Memory B cell (primary cell): Measurements from ENCODE around the gene FAM107B.
A peak's percentile ranks its signal among the peaks of the same experiment; 100 is the strongest.

Experiments
- ATAC-seq: fragments of 150-1000 bp; cut with Tn5 transposase; 2 replicates; pipeline ENCODE4 v1.10.0; 2021; ENCODE audit warnings: low read depth, mild to moderate bottlenecking, moderate library complexity
- DNase-seq, 2 donors: peaks; one replicate each; pipeline ENCODE4 v3.0.0; 2022; ENCODE audit warnings: low spot score in 2 of 2
- H3K27ac Mint-ChIP-seq: one replicate; pipeline ENCODE4 v1.8.0; 2022; ENCODE audit warnings: mild to moderate bottlenecking, moderate library complexity, mixed read lengths
- H3K27me3 Mint-ChIP-seq: one replicate; pipeline ENCODE4 v1.8.0; 2022; ENCODE audit warnings: mixed read lengths
- H3K36me3 Mint-ChIP-seq: one replicate; pipeline ENCODE4 v1.8.0; 2022; ENCODE audit warnings: mild to moderate bottlenecking, mixed read lengths
- H3K4me1 Mint-ChIP-seq: one replicate; pipeline ENCODE4 v1.8.0; 2022; ENCODE audit warnings: mixed read lengths
- H3K4me3 Mint-ChIP-seq: one replicate; pipeline ENCODE4 v1.8.0; 2022; ENCODE audit warnings: mild to moderate bottlenecking, moderate library complexity, mixed read lengths
- H3K9me3 Mint-ChIP-seq: one replicate; pipeline ENCODE4 v1.8.0; 2022; ENCODE audit warnings: mixed read lengths

Gene FAM107B

DNA sequence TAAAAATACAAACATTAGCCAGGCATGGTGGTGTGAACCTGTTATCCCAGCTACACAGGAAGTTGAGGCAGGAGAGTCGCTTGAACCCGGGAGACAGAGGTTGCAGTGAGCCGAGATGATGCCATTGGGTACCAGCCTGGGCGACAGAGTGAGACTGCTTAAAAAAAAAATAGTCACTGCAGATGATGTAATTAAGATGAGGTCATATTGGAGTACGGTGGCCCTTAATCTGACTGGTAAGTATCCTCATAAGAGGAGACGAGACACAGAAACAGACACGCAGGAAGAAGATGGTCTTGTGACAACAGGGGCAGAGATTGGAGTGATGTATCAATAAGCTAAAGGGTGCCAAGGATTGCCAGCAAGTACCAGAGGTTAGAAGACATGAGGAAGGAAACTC, 156.0 kb downstream of the FAM107B start:
- DNase-seq (no peak), ATAC-seq (no peak)
- H3K9me3 Mint-ChIP-seq: no peaks in the 10 kb centered on the region
- H3K27ac Mint-ChIP-seq: no peak overlapping the region
- no peak overlapping the region for H3K4me3 Mint-ChIP-seq
- H3K27me3 Mint-ChIP-seq: no peaks in the 10 kb centered on the region
- H3K4me1 Mint-ChIP-seq: peaks cover 11% of the 10 kb centered on the region
- no peaks in the 10 kb centered on the region for H3K36me3 Mint-ChIP-seq

GRCh38 chr10:14617852-14618251, 156.8 kb downstream of the FAM107B start:
- Mint-ChIP-seq H3K27me3 (no peaks in the 10 kb centered on the region), H3K27ac (no peak overlapping the region), H3K9me3 (no peaks in the 10 kb centered on the region), H3K4me3 (no peak overlapping the region), H3K36me3 (no peaks in the 10 kb centered on the region), H3K4me1 (peaks cover 16% of the 10 kb centered on the region)
- DNase-seq (no peak), ATAC-seq (no peak)

DNA sequence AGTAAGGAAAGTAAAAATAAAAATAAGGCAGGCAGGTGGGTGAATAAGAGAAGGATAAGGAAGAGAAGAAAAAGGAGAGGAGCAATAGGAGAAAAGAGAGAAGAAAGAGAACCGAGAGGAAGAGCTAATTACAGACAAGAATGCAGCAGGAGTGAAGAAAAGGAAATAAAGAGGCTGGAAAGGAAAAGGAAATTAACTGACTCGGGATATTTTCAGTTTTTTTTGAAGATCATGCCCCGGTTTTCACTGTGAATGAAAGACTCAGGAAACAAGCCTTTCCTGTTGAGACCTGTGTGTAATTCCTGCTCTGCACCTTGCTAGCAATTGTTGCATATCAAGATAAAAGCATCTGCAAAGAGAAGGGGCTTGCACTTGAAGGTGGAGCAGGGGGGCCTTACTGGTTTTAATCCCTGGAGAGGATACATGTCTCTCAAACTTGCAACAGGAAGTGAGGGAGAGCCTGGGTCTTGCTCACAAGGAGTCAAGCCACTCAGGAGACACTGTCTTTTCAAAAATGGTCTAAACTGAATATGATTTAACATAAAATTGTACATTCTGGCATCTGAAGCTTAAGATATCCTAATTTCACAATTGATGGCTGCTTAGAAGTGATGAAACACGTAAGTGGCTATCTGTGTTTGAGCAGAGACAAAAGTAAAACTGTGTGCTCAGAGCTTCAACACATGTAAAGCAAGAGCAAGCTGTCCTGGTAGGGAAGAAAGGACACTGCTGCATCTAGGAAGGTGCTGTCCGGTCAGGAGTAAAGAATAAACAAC, 157.6 kb downstream of the FAM107B start:
- Mint-ChIP-seq H3K36me3 (no peaks in the 10 kb centered on the region), H3K4me3 (no peak overlapping the region), H3K27ac (no peak overlapping the region), H3K27me3 (no peaks in the 10 kb centered on the region), H3K9me3 (no peaks in the 10 kb centered on the region), H3K4me1 (peaks cover 16% of the 10 kb centered on the region)
- DNase-seq (no peak), ATAC-seq (no peak)

DNA sequence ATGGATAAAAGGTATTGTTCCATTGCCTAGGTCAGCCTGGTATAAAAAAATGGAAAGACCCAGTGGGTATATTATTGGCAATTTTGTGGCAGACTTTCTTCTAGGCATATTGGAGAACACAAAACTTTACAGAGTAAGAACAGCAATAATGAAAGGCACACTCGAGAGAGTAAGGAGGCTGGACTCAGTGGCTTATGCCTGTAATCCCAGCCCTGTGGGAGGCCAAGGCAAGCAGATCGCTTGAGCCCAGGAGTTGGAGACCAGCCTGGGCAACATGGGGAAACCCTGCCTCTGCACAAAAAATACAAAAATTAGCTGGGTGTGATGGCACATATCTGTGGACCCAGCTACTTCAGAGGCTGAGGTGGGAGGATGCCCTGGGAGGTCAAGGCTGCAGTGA, 158.2 kb downstream of the FAM107B start:
- ATAC-seq (no peak), DNase-seq (no peak)
- Mint-ChIP-seq H3K4me1 (peaks cover 16% of the 10 kb centered on the region), H3K4me3 (no peak overlapping the region), H3K27ac (no peak overlapping the region), H3K36me3 (no peaks in the 10 kb centered on the region), H3K27me3 (no peaks in the 10 kb centered on the region), H3K9me3 (no peaks in the 10 kb centered on the region)

DNA sequence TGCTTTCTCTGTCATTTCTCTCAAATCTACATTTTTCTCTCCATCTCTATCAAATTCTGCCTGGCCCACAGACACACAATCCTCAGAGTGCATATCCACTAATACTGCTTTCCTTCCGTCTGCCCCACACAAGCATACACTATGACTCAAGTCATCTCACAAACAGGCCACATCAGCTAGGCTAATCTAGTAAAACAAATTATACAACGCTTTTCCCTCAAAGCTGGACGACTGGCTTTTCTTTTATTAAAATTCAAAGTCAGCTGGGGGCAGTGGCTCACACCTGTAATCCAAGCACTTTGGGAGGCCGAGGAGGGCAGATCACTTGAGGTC, 161.1 kb downstream of the FAM107B start:
- ATAC-seq: no peak
- no peak overlapping the region for H3K27ac Mint-ChIP-seq
- peaks cover 27% of the 10 kb centered on the region for H3K4me1 Mint-ChIP-seq
- H3K4me3 Mint-ChIP-seq: no peak overlapping the region
- no peaks in the 10 kb centered on the region for H3K27me3 Mint-ChIP-seq
- no peaks in the 10 kb centered on the region for H3K9me3 Mint-ChIP-seq
- no peaks in the 10 kb centered on the region for H3K36me3 Mint-ChIP-seq
- no peak for DNase-seq

- H3K27me3 Mint-ChIP-seq: no peaks in the 10 kb centered on the region
- H3K4me1 Mint-ChIP-seq: peaks cover 32% of the 10 kb centered on the region
- DNase-seq (no peak), ATAC-seq (no peak)
- H3K36me3 Mint-ChIP-seq: no peaks in the 10 kb centered on the region
- H3K4me3 Mint-ChIP-seq: no peak overlapping the region
- no peak overlapping the region for H3K27ac Mint-ChIP-seq
- H3K9me3 Mint-ChIP-seq: no peaks in the 10 kb centered on the region
These were observed 161.7 kb downstream of the FAM107B start for GRCh38 chr10:14612873-14613587.

GRCh38 chr10:14611968-14612693, 162.6 kb downstream of the FAM107B start:
- Mint-ChIP-seq H3K4me3 (no peak overlapping the region), H3K27ac (no peak overlapping the region), H3K9me3 (no peaks in the 10 kb centered on the region), H3K36me3 (no peaks in the 10 kb centered on the region), H3K27me3 (no peaks in the 10 kb centered on the region), H3K4me1 (peaks cover 31% of the 10 kb centered on the region)
- ATAC-seq (no peak), DNase-seq (no peak)

- Mint-ChIP-seq H3K27ac (peak overlapping the region; percentile 78), H3K36me3 (peaks cover 3% of the 10 kb centered on the region), H3K4me3 (peak overlapping the region; percentile 14), H3K4me1 (peaks cover 40% of the 10 kb centered on the region), H3K27me3 (no peaks in the 10 kb centered on the region), H3K9me3 (no peaks in the 10 kb centered on the region)
- ATAC-seq (no peak), DNase-seq (no peak)
These were observed 165.5 kb downstream of the FAM107B start for GRCh38 chr10:14609178-14609577.

DNA sequence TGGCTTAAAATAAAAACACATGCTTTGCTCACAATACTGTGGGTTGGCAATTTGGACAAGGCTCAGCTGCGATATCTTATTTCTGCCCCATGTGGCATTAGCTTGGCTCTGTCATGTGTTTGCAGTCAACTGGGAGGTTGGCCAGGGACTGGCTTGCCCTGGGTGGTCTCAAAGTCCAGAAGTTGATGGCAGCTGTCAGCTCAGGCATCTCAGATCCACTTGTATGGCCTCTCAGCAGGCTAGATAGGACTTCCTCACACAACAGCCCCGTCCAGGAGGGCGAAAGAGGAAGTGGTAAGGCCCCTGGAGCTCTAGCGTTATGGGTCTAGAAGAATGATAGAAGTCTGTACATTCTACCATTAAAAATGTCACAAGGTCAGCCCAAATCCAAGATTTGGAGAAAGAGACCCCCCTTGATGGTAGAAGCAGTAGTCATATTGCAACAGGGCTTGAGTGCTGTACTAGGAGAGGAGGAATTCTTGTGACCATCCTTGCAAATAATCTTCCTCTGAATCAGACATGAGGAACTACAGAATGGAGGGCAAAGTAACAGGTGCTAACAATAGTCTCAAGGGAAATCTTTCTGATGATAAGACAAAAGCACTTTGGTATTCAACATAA, 166.2 kb downstream of the FAM107B start:
- no peaks in the 10 kb centered on the region for H3K9me3 Mint-ChIP-seq
- DNase-seq: peak; percentile 60 to 69
- peak; percentile 75 for ATAC-seq
- peak overlapping the region; percentile 78 for H3K27ac Mint-ChIP-seq
- peak overlapping the region; percentile 41 for H3K4me3 Mint-ChIP-seq
- no peaks in the 10 kb centered on the region for H3K27me3 Mint-ChIP-seq
- peaks cover 3% of the 10 kb centered on the region for H3K36me3 Mint-ChIP-seq
- peaks cover 39% of the 10 kb centered on the region for H3K4me1 Mint-ChIP-seq

GRCh38 chr10:14606633-14607032, 168.1 kb downstream of the FAM107B start:
- no peak for ATAC-seq
- H3K9me3 Mint-ChIP-seq: no peaks in the 10 kb centered on the region
- no peaks in the 10 kb centered on the region for H3K27me3 Mint-ChIP-seq
- H3K4me1 Mint-ChIP-seq: peaks cover 46% of the 10 kb centered on the region
- H3K27ac Mint-ChIP-seq: peak overlapping the region; percentile 93
- DNase-seq: no peak
- H3K36me3 Mint-ChIP-seq: peaks cover 7% of the 10 kb centered on the region
- no peak overlapping the region for H3K4me3 Mint-ChIP-seq

DNA sequence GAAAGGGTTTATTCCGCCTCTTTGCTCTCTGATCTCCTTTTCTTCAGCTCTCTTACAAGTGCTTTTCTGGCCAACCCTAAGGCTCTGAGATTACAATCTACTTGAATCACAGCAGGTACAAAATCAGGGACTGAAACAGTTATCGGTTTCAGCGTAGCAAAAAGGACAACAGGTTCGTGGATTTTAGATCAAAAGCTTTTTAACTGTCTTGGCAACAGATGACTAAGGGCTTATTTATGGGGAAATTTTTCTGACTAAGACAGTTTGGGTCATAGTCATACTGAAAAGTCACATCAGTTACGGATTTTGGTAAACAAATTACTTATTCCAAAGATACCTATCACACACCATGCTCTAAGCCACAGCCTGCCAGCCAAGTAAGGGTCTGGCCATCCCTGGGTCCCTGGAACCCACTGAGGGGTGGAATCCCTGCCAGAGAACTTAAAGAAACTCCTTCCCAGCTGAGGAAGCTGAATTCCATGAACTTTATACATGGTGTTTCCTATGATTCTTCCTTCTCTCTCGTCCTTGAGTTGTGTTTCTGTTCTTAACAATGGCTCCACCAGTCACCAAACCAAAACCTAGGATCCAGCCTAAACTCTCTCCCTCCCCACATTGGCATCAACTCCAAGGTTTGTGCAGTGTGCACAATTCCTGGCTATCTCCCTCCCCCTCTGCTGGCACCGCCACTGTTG, 169.3 kb downstream of the FAM107B start:
- Mint-ChIP-seq H3K27me3 (no peaks in the 10 kb centered on the region), H3K9me3 (no peaks in the 10 kb centered on the region), H3K4me1 (peaks cover 54% of the 10 kb centered on the region), H3K36me3 (peaks cover 17% of the 10 kb centered on the region), H3K27ac (peak overlapping the region; percentile 93), H3K4me3 (peak overlapping the region; percentile 94)
- ATAC-seq: no peak
- no peak for DNase-seq

DNA sequence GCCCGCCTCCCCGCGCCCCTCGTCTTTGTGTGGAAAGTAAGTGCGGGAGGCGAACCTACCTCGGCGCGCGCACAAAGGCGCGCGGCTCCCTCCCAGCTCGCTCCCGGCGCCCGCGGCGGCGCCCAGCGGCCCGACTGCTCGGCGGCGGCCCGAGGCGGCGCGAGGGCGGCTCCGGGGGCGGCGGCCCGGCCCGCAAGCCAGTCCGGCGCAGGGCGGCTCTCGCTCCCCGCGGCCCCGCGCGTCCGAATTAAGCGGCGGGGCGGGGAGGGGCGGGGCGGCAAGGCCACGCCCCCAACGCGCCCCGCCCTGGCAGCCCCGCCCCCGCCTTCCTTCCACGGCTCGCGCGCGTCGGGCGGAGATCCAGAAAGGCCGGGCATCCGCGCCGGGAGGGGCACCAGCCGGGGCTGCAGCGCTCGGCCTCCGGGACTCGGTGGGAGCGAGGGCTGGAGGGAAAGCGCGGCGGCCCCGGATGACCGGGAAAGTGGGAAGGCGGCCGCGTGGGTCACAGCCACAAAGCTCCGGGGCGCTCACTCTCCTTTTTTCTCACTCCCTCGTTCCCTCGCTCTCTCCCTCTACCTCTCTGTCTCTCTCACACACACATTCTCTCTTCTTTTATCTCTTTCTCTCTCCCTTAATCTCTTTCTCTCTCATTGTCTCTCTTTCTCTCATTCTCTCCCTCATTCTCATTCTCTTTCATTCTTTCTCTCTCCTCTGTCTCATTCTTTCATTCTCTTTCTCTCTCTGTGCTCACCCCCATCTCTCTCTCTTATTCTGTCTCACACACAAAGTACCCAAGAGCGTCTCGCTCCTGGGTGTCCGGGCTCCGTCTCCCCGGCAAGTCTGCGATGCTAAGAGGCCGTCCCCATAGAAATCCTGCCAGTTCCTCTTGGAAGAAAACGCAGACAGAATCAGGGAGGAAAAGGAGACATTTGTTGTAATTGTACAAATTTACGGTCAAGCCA, 170.2 kb downstream of the FAM107B start:
- H3K4me3 Mint-ChIP-seq: peak overlapping the region; percentile 94
- H3K27me3 Mint-ChIP-seq: no peaks in the 10 kb centered on the region
- no peaks in the 10 kb centered on the region for H3K9me3 Mint-ChIP-seq
- peak overlapping the region; percentile 93 for H3K27ac Mint-ChIP-seq
- peak; percentile 55 for ATAC-seq
- H3K4me1 Mint-ChIP-seq: peaks cover 56% of the 10 kb centered on the region
- DNase-seq: peak; percentile 49 to 62
- H3K36me3 Mint-ChIP-seq: peaks cover 24% of the 10 kb centered on the region
